Measurements from ENCODE around the gene CKAP5.
"Not testable (repeated sequence)": the region's sequence is repeated elsewhere in the genome, so short reads cannot be mapped to it uniquely, and the experiment has no call there.

Gene CKAP5

DNA sequence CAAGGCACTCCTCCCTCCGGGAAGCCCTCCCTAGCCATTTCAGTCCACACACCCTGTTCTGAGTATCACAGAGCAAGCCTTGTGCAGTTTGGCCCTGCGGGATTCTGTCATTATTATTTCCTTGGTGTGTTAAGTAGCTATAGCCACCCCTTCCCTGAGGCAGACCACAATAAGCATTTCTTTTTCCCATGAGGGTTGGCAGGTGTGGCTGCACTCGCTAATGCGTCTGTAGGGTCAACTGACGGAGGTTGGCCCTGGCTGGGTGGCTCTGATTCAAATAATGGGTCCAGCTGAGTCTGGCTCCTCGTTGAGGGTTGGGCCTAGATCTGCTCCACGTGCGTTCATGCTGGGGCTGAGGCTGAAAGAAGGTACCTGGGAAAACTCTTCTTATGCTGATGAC lies 122.0 kb downstream of the CKAP5 start:
- no peak for FAIRE-seq

DNA sequence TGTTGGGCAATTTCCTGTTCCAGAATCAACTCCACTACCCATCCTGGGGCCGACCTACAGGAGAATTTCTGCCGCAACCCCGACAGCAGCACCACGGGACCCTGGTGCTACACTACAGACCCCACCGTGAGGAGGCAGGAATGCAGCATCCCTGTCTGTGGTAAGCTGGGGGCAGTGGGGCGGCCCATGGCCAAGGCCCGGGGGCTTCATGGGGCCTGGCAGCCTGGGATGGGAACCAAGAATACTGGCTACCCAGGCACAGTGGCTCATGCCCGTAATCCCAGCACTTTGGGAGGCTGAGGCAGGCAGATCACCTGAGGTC lies 122.8 kb downstream of the CKAP5 start:
- no peak for FAIRE-seq

DNA sequence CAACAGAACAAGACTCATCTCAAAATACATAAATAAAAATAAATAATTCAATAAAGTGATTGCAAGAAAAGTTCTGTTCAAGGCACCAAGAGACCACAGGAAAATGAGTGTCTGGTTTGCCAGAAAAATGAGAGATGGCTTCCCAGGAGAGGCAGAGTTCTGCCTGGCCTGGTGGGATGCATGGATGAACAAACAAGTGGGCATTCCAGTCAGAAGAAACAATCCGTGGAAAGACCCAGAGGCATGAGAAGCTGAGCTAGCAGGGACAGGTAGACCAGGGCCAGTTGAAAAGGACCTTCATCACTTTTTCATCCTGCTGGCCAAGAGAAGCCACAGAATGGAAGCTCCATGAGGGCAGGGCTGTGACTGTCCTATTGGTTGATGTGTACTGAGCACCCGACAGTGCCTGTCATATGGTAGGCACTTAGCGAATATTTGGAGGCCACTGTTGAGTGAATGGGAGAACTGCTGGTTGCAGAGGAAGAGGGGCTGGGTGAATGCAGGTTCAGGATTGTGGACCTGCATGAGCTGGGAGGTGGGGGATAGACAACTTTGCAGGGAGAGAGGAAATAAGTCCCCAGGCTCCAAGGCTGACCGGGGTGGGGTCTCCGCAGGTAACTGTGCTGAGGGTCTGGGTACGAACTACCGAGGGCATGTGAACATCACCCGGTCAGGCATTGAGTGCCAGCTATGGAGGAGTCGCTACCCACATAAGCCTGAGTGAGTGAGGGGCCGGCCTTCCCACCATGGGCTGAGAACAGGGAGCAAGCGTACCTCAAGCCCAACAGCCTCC lies 123.3 kb downstream of the CKAP5 start:
- no peak for FAIRE-seq

DNA sequence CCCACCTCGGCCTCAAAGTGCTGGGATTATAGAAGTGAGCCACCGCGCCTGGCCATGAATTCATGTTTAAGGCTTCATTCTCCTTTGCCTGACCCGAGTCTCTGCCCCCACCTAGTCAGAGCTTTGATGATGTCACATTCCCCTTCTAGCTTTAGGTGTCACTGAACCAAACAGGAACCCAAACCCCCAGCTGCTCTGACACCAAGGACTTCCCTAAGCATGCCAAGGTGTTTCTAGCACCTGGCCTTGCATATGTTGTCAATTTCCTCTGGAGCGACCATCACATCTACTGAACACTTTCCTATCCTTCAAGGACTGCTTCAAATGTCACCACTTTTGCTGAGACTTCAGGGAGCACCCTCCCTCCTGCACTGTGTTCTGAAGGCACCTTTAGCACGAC lies 124.8 kb downstream of the CKAP5 start:
- FAIRE-seq, result no peak

DNA sequence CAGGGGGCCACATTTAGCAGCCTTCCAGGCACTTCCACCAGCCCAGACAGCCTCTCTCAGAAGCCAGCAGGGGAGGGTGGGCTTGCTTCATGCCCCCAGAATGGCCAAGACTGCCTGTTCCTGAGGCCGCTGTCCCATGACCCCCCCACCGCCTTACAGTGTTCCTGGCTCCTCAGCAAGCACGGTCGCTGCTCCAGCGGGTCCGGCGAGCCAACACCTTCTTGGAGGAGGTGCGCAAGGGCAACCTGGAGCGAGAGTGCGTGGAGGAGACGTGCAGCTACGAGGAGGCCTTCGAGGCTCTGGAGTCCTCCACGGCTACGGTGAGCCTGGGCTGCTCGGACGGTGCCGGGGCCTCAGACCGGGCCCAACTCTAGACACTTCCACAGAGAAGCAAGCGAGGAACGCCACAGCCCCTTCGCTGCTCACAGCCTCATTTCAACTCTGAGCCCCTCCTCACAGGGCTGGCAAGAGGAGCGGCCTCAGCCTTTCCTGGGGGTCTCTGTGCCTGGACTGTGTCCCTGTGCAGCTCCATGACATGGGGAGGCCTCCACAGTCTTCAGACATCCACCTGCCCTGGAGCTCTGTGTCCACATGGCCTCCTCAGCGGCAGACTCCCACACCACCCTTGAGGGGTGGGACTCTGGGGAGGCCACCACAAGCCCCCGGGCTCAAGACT lies 126.4 kb downstream of the CKAP5 start:
- no peak for FAIRE-seq

DNA sequence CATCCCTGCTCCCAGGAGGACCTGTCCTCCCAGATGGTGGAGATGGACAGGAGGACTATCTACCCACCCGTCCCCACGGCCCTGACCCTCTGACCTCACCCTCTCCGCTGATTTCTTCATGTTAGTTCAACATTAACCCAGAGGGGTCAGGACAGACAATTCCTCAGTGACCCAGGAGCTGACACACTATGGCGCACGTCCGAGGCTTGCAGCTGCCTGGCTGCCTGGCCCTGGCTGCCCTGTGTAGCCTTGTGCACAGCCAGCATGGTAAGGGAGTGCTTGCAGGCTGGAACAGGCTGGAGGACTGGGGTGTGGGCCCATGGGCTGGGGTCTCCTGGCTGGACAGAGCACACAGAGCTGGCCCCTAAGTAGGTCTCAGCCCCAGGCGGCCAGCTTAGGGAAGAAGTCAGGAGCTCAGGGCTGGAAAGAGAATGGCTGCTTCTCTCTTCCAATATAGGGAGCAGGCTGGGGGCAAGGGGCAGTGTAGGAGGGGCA lies 127.0 kb downstream of the CKAP5 start, which contains the start of gene F2:
Gene F2, plus strand, starts transcription at position 166 of the 495 bp plus-strand sequence. Its CDS starts 23 bp downstream, at position 189.
- no peak for FAIRE-seq

DNA sequence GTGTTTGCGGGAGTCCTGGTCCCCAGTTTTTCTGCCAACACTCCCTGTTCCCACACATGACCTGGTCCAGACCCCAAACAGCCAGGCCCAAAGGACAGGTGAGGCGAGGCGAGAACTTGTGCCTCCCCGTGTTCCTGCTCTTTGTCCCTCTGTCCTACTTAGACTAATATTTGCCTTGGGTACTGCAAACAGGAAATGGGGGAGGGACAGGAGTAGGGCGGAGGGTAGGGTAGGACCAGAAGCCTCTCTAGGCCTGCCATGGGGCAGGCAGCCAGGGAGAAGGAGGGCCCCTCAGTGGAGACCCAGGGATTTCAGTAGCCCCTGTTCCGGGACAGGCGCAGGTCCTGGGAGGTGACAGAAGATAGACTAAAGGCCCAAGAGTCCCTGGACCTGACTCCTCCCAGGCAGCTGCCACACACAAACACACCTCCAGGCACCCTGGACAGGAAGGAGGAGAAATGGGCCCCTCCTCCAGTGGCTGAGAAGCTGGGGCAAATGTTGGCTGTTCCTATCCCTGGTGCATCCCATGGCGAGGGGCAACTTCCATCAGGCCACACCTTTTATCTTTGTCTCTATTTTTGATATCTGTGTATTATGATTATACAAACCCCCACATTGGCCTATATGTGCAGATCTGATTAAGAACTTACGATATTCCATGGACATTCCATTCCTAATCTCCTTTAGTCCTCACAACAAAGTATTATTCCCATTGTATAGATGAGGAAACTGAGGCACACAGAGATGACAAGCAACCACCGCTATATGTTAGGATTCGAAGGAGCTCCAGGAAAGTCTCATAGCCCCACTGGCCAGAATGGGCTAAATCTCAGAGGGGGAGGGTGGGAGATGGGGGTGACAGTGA lies 127.7 kb downstream of the CKAP5 start:
- FAIRE-seq, result no peak

DNA sequence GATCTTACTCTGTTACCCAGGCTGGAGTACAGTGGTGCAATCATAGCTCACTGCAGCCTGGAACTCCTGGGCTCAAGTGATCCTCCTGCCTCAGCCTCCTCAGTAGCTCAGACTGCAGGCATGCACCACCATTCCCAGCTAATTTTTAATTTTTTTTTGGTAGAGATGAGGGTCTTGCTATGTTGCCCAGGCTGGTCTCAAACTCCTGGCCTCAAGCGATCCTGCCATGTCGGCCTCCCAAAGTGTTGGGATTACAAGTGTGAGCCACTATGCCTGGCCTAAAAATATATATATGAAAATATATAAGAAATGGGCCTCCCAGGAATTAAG lies 128.3 kb downstream of the CKAP5 start:
- not testable (repeated sequence) for FAIRE-seq

DNA sequence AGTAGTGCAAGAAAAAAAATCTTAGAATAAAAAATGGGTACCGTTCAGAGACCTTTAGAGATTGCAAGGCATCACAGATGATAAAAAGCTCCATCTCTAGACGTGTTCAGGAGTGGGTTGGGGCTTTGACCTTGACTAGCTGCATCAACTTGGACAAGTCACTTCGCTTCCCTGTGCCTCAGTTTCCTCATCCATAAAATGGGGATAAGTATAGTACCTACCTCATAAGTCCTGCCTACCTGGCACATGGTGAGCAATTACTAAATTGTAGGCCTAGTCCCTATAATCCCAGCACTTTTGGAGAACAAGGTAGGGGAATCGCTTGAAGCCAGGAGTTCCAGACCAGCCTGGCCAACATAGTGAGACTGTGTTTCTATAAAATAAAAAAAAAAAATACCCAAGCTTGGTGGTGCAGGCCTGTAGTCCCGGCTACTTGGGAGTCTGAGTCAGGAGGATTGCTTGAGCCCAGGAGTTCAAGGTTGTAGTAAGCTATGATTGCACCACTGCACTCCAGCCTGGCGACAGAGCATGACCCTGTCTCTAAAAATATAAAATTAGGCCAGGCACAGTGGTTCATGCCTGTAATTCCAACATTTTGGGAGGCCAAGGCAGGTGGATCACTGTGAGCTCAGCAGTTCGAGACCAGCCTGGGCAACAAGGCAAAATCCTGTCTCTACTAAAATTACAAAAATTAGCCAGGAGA lies 133.1 kb downstream of the CKAP5 start:
- no peak for FAIRE-seq

DNA sequence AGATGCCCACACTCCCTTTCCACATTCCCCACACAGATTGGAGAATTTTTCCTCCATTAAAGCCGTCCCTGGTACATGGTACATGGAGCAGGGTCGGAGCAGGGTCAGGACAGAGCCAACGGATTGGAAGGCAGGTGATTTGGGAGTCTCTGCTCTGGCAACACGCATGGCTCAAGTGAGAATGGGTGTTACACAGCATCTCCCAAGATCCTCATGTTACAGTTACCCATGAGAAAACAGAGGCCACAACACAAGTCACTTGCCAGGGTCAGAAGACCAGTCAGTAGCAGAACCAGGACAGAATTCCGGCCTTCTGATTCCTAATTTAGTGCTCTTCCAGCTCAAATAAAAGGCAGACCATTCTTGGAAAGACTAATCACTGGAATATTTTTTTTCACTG lies 134.8 kb downstream of the CKAP5 start:
- no peak for FAIRE-seq

DNA sequence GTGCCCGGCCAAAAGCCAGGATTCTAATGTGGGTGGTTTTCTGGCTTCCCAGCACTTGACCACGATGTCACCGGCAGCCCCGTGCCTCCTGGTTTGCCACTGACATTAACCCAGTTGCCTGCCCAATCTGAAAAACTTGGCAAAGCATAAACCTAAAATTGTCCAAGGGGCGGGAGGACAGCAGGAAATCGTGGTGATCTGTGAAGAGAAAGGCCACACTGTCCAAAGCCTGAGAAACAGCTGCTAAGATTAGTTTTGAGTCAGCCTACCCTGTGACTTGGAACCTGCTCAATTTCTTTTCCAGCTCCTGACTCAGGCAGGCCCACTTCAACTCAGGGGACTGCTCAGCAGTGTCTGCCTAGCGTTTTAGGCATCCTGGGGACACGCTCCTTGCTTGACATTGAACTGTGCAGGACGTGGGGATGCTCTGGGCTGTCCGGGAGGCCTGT lies 135.2 kb downstream of the CKAP5 start:
- no peak for FAIRE-seq

DNA sequence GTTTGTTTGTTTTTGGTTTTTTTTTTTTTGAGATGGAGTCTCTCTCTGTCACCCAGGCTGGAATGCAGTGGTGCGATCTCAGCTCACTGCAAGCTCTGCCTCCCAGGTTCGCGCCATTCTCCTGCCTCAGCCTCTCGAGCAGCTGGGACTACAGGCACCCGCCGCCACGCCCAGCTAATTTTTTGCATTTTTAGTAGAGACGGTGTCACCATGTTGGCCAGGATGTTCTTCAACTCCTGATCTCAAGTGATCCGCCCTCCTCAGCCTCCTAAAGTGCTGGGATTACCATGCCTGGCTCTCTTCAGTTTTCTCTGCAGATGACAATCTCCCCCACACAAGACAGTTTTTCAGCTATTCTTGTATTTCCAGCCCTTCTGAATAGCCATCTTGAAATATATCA lies 136.7 kb downstream of the CKAP5 start:
- not testable (repeated sequence) for FAIRE-seq

DNA sequence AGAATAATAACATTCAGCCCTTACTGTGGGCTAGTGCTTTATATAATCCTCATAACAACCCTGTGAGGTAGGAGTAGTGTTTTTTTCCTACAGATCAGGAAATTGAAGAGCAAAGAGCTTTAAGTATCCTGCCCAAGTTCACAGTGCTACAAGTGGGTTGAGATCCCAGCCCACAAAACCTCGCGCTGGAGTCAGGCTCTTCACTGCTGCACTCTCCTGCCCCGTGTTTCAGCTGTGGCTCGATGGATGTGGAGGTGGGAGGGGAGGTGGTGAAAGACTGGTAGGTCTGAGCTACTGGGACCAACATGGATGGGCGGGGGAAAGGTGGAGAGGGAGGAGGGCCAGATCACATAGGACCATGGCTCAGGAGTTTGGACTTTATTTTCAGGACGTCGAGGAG lies 139.2 kb downstream of the CKAP5 start:
- FAIRE-seq, result no peak

DNA sequence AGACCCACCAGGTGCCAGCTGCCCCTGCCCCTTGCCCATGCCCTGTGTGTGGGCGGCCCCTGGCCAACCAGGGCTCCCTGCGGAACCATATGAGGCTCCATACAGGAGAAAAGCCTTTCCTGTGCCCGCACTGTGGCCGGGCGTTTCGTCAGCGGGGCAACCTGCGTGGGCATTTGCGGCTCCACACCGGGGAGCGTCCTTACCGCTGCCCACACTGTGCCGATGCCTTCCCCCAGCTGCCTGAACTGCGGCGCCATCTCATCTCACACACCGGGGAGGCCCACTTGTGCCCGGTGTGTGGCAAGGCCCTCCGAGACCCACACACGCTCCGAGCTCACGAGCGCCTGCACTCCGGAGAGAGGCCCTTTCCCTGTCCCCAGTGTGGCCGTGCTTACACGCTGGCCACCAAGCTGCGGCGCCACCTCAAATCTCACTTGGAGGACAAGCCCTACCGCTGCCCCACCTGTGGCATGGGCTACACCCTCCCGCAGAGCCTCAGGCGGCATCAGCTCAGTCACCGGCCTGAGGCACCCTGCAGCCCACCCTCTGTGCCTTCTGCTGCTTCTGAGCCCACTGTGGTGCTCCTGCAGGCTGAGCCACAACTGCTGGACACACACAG lies 140.9 kb downstream of the CKAP5 start:
- FAIRE-seq, result no peak

DNA sequence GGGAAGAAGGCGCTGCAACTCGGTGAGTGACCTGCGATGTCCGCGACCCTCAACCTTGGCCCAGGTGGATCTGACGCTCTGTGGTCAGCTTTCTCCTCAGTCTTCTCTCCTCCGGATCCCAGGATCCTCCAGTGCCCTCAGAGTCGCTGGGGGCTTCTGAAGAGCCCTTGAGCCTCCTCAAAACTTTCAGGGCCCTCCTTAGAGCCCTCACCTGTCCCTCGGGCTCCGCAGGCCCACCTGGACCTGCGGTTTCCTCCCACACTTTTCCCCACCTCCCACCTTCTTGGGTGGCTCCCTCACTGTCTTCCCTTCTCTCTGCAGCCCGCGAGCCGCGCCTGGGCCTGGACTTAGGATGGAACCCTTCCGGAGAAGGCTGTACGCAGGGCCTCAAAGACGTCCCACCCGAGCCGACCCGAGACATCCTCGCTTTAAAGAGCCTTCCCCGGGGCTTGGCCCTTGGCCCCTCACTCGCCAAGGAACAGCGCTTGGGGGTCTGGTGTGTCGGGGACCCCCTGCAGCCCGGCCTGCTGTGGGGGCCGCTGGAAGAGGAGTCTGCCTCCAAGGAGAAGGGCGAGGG lies 144.9 kb downstream of the CKAP5 start:
- no peak for FAIRE-seq

DNA sequence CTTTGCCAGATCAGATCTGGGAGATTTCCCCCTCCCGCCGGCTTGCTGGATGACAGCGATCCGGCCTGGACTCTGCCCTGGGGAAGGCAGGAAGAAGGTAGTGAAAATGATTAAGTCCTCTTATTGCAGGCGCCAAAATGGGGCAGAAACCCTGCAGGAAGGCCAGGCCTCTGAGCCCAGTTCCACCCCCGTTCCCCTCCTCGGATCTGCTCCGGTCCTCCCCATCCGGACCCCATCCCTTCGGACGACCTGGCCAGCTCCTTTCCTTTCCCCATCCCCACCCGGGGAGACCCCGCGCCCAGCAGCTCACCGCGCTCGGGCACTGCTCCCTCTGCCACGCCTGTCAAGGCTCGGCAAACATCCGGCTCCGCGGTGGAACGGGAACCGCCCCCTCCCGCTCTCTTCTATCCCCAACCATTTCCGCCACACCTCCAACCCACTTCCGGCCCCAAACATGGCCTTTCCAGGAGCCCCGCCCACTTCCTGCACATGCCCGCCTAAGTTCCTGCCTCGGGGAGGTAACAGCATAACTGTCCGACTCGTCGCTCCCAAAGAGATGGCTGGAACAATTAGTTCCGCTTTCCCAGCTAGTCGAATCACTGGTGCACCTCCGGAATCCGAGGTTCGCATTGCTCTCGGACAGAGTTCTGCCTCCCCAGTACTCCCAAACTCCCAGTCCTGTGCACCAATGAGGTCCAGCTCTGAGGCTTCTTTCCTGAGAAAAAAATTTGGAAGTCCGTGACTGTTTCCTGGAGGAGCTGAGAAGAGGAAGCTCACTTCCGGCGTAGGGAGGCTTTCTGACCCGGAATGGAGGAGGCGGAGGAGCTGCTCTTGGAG lies 145.6 kb downstream of the CKAP5 start, which contains the start of the genes ARHGAP1 and ZNF408:
Gene ARHGAP1, minus strand, starts transcription at position 379 of the 837 bp plus-strand sequence. CDS start 4,512 bp downstream, outside the sequence.
Gene ZNF408, plus strand, starts transcription at position 791 of the 837 bp plus-strand sequence. Its CDS starts 17 bp downstream, at position 808.
- peak; percentile 86 for FAIRE-seq

DNA sequence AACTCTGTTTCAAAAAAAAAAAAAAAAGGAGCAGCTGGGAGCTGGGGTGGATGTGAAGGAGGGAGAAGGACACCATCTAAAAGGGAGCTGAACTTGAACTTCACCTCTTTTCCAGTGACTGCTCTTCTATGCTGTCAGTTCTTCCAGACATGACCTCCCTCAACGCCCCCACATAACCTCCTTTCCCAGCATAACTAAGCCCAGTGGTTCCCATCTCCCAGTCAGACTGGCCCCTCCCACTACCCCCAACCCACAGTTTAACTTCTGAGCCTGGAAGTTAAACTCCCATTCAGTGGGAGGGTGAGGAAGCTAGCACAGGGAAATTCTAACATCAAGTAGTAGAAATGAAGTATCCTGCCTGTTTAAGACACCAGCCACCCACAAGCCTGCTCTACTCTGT lies 147.5 kb downstream of the CKAP5 start:
- FAIRE-seq, result no peak

DNA sequence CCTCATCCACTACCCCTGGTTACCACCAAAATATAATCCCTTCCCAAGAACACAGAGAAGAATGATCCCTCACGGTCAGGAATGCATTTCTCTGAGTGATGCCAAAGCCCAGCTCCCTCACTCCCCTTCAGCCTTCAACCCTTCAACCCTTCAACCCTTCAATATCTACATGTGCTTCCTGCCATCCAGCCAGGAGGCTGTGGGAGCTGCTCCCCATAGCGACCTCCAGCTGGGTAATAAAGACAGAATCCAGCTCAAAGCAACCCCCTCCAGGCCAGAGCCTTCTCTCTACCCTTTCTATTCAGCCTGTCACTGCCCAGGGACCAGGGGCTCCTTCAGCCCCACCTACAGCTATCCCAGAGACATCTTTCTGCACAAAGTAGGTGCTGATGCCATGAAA lies 148.4 kb downstream of the CKAP5 start:
- FAIRE-seq, result no peak

DNA sequence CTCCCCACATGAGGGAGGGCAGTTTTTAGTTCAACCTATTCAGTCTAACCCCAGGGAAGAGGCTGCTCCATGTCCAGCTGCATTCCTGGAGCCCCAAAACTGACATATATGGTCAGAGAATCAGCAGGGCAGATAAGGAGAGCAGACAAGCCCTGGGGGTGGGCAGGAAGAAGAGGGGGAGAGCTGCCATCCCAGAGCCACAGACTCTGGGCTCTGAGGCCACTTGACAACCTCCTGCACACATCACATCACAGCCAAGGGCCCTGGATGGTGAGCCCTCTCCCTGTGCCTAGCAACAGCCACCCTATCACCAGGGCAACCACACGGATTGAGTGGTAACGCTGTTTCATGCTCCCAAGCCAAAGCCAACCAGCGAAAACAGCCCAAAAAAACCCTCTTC lies 148.8 kb downstream of the CKAP5 start:
- FAIRE-seq, result no peak

DNA sequence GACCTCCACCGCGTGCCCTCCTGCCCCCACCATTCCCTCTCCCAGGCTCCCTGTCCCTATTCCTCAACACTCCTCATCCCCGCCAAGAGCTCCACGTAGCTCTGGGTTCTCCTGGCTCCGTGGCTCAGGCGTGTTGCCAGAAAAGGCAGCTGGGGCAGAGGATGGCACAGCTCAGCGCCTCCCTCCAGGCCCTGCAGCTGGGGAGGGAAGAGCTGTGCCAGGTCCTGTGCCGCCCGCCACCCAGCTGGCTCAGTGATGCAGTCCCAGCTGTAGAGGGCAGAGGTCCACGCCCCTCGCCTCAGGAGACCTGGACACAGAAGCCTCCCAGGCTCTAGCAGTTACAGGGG lies 149.9 kb downstream of the CKAP5 start:
- FAIRE-seq, result no peak
